Brain pericyte (primary cell): ENCODE results near the gene KLF2.
A peak's percentile ranks its signal among the peaks of the same experiment; 100 is the strongest.

ENCODE experiments used
- DNase-seq: peaks from one replicate; pipeline ENCODE4 v3.0.0-alpha.2; 2012; ENCODE audit warnings: low read depth, low spot score

The KLF2 gene

DNA sequence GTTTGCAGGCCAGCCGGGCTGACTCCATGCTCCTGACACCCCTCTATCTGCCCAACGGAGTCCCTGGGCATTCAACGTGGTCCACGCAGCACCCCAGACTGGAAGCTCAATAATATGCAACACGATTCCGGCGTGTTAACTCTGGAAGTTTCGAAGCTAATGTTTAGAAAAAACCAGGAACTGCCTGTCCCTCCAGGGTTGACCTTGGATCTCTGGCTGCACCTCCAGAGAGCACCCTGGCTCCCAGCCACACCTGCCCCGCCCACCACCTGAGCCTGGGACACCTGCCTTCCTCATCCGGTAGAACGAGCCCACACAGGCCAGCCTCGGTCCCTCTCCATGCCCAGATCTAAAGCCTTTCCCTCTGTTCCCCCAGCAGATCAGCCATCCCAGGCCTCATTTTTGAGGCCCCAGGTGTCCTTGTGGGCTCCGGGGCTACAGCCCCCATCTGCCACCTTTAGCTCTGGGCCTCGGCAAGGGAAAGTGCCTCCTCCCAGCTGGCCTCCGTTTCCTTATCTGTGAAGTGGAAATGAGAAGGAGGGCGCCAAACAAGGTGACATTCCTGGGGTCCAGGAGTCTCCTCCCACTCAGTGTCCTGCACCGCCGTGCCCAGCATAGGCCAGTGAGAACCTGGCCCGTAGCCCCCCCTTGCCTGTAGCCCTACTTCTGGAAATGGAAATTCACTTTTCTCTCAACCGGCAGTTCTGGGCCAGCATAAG, 38.7 kb downstream of the KLF2 start:
- DNase-seq = no peak

GRCh38 chr19:16363852-16364230, 39.2 kb downstream of the KLF2 start:
- DNase-seq = no peak

DNA sequence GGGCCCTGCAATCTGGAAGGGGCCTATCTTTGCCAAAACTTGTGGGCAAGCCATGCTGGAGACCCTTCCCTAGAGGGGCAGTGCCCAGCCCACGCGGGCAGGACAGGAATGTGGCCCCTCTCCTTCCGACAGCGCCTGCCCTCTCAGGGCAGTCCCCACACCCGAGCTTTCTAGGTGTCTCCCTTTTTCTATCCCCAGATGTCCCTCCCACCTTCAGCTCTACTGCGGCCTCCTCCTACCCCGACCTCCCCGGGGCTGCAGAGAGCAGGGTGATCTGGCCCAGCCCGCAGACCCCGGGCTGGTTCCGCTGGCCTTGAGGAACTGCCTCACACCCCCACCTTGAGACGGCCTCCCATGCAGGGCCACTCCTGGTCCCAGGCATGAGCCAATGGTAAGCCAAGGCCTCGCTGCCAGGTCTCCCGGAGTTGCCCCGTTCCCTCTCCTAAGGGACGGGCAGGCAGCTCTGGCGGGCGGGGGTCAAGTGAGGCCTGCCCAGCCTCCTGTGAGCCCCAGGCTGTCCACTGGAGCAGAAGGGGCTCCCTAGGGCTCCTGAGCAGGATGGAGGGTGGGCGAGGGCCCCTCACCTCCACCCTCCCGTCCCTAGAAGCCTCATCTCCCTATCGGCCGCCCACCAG, 39.7 kb downstream of the KLF2 start:
- no peak for DNase-seq

- DNase-seq = no peak
These were observed 40.8 kb downstream of the KLF2 start for GRCh38 chr19:16365300-16365996.

DNA sequence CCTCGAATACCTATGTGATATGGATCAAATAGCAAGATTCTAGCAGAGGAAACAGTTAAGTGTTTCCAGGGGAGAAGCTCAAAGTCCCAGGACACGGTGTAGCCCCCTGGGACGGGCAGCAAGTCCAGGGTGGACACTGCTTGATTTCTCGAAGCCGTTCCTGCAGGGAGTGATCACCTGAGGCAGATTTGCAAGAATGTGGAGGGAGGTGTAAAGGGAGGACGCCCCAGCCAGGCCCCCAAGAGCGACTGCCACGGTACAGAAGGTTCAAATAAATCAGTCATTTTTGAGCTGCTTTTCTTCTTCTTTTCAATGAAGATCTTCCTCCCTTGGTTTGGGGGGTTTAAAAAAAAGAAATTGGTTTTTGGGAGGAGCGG, 41.4 kb downstream of the KLF2 start:
- no peak for DNase-seq

DNA sequence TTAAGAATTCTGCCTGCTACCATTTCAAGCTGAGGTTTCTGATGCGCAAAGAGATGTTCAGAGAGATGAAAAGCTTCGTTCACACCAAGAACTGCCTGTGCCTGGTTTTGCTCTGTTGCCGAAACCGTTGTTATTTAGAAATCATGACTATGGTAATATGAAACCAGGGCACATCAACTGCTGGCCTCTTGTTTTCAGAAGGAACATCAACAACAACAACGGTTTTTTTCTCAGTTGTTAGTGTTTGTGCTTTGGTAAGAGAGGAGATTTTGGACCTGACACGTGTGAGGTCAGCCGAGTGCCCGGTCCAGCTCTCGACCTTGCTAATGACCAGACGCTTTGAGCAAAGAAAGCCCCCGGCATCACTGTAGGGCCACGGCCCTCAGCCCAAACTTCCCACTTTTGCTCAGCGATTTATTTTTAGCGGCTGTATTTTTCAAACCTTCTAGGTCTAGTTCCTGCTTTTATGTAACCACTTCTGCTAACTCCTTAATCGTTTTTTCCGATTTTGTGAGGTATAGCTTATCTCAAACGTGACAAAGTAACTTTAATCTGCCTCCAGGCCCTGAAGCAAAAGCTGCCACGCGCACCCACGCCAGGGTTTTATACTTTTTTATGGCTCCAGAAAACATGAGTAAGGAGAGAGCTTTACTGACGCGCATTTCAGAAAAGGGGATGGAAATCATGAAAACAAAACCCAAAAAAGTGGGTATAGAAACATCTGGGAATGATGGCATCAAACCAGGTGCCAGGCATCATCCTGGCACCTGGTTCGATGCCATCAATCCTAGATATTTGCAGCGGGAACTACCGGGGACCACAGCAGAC, 42.0 kb downstream of the KLF2 start:
- no peak for DNase-seq

GRCh38 chr19:16367261-16367683, 42.6 kb downstream of the KLF2 start:
- no peak for DNase-seq

GRCh38 chr19:16368385-16369305, 44.0 kb downstream of the KLF2 start:
- no peak for DNase-seq

DNA sequence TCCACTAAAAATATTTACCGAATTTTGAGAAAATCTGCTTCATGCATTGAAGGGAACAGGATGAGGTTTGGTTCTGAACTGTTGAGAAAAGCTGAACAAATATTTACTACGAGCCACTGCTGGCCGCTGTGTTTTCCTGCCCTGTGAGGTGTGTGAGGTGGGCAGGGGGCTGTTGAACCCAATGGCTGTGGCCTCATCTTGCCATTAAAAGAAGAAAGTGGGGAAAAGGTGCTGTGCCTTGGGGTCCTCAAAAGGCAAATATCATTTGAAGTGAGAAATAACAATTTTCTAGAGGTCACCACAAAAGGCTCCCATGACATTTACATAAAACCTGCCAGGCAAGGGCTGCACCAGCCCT, 44.7 kb downstream of the KLF2 start:
- no peak for DNase-seq

DNA sequence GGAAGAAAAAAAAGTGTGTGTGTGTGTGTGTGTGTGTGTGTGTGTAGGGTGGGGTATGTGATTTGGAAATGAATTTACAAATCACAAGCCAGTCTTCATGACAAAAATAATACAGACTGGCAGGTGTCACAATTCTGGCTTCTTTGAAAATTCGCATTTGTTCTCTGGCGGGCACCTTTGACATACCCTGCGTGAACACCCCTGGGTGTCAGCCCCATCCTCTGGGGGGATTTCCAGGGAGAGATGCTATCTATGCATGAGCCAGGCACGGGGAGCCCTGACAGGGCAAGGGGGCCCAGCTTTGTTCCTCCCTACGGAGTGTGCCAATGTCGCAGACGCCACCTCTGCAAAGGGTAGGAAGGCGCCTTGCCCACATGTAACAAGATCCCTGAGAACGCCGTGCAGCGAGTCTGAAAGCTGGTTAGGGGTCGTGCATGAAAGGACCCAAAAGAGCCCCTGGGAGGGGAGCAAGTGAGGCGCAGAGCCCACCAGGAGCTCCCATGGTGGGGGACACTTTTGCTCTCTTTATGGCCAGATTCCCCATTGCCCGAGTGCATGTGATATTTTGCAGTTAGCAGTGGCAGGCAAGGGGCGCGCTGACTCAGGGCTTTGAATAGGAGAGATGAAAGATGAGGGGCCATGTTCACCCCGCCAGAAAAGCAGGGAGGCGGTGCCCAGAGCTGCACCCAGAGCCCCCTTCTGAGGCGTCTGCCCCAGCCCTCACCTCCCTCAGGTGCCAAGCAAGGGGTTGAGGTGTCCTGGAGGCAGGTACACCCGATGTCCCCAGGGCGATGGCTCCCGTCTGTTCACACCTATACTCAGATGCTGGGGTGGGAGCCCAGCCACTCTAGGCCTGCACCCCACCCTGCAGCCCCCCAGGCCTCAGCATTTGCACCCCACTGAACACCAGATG, 45.3 kb downstream of the KLF2 start:
- no peak for DNase-seq

GRCh38 chr19:16370641-16371391, 46.2 kb downstream of the KLF2 start:
- no peak for DNase-seq

DNA sequence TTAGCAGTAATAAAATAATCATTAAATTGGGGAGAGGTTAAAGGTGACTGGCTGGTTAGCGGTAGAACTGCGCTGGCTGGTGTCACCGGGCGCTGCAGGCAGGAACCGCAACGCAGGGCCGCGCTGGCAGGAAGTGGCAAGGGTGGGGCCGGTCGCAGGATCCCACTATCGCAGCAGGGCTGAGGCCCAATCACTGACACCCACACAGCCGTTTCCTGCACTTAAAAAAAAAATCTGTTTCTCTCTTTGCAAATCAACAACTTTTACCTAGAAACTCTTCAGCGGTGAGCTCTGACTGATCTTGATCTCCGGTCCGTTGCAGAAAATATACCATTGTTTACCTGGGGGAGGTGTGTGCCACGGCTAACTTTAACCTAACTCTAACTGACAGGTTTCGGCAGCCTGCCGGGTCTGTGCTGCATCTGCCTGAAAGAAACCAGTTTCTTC, 46.9 kb downstream of the KLF2 start:
- no peak for DNase-seq

GRCh38 chr19:16372065-16372915, 47.7 kb downstream of the KLF2 start:
- no peak for DNase-seq

DNA sequence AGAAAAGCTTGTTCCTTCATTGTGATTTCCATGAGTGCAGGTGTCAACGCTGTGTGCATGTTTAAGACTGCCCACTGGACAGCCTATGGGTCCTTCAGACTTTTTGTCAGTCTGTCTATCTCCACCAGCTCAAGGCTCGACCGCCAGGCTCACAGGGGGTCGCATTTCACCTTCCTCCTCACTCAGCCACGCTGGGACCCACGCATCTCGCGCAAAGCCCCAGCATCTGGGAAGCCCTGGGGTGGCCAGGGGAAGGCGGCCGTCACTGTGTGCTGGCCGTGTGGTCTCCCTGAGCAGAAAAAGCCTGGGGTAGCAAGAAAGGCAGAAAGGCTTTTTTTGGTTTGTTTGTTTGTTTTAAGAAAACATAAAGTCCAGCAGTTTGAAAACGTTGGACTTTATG, 48.5 kb downstream of the KLF2 start:
- no peak for DNase-seq

- peak; percentile 87 for DNase-seq
These were observed 48.9 kb downstream of the KLF2 start for GRCh38 chr19:16373532-16373931.

GRCh38 chr19:16373989-16374388, 49.4 kb downstream of the KLF2 start:
- no peak for DNase-seq

GRCh38 chr19:16374436-16374835, 49.8 kb downstream of the KLF2 start:
- no peak for DNase-seq
